ENCODE measurements around the gene ANXA1. TPM values are rescaled to one million over a fixed set of nuclear protein-coding genes. Genes with fewer than 3 reads are reported as not detected.

ANXA1 gene
- total RNA-seq, 1 experiment from 2014 or later: 72.0 TPM

- intact Hi-C loops (cut with micrococcal nuclease; ENCODE audit: unreplicated experiment): no loop called here
- POLR2A ChIA-PET: interaction anchor here (0.5 kb wide), 1 partner anchor 17 kb away, joined by 3 read pairs; no protein-coding TSS in a partner anchor
Observed at GRCh38 chr9:73137914-73138313, 13.8 kb upstream of the ANXA1 start.

GRCh38 chr9:73138516-73138915 is 13.1 kb upstream of the ANXA1 start:
- POLR2A ChIA-PET: no interaction called here
- Histone ChIP-seq H3K27ac (ENCODE audit: low read length) (no peak overlapping the region), H3K9me3 (ENCODE audit: control insufficient read depth, insufficient read depth, low read depth, low read length) (no peaks in the 10 kb centered on the region), H3K4me3 (ENCODE audit: low read depth in 2 of 2, low read length in 2 of 2) (no peak overlapping the region), H3K36me3 (ENCODE audit: control insufficient read depth, insufficient read depth, low read length) (no peaks in the 10 kb centered on the region), H3K27me3 (ENCODE audit: control insufficient read depth, insufficient read depth, low read length) (no peaks in the 10 kb centered on the region), H3K4me1 (ENCODE audit: control insufficient read depth, insufficient read depth, low read length) (peaks cover 12% of the 10 kb centered on the region)
- CTCF ChIA-PET: no interaction called here
- ATAC-seq: no peak
- TF ChIP-seq REST (IDR thresholded peaks at IDR 0.05; ENCODE audit: insufficient read depth in 1 of 2, low read depth in 2 of 2, low read length in 1 of 2): no peak
- no peak for TF ChIP-seq POLR2AphosphoS5 (IDR thresholded peaks at IDR 0.05; ENCODE audit: low read depth, low read length)
- no peak for TF ChIP-seq TCF7L2 (IDR thresholded peaks at IDR 0.05; ENCODE audit: low read depth, low read length)
- no peak for TF ChIP-seq CTCF (IDR thresholded peaks at IDR 0.05)
- no peak for TF ChIP-seq SIN3A (IDR thresholded peaks at IDR 0.05; ENCODE audit: borderline replicate concordance, insufficient read depth, low read depth, low read length)
- intact Hi-C loops (cut with micrococcal nuclease; ENCODE audit: unreplicated experiment) (no loop called here), in situ Hi-C loops (cut with HindIII; ENCODE audit: low pct_unique_long_range_greater_than_20kb, low sequenced_read_pairs) (no loop called here)
- no TSS peak for BruUV-seq (replicated peaks)
- DNase-seq (ENCODE audit: low read depth, low spot score): no peak

More at GRCh38 chr9:73137914-73138313, 13.8 kb upstream of the ANXA1 start:
- Histone ChIP-seq H3K27ac (ENCODE audit: low read length) (no peak overlapping the region), H3K4me1 (ENCODE audit: control insufficient read depth, insufficient read depth, low read length) (peaks cover 14% of the 10 kb centered on the region), H3K27me3 (ENCODE audit: control insufficient read depth, insufficient read depth, low read length) (no peaks in the 10 kb centered on the region), H3K36me3 (ENCODE audit: control insufficient read depth, insufficient read depth, low read length) (no peaks in the 10 kb centered on the region), H3K9me3 (ENCODE audit: control insufficient read depth, insufficient read depth, low read depth, low read length) (no peaks in the 10 kb centered on the region), H3K4me3 (ENCODE audit: low read depth in 2 of 2, low read length in 2 of 2) (no peak overlapping the region)
- DNase-seq (ENCODE audit: low read depth, low spot score) (no peak), ATAC-seq (no peak)
- BruUV-seq (replicated peaks): no TSS peak
- CTCF ChIA-PET: no interaction called here
- TF ChIP-seq SIN3A (IDR thresholded peaks at IDR 0.05; ENCODE audit: borderline replicate concordance, insufficient read depth, low read depth, low read length): no peak
- in situ Hi-C loops (cut with HindIII; ENCODE audit: low pct_unique_long_range_greater_than_20kb, low sequenced_read_pairs): no loop called here

- Histone ChIP-seq H3K4me1 (ENCODE audit: control insufficient read depth, insufficient read depth, low read length) (peaks cover 14% of the 10 kb centered on the region; the same call in 1 of the 2 replicates), H3K27me3 (ENCODE audit: control insufficient read depth, insufficient read depth, low read length) (no peaks in the 10 kb centered on the region), H3K9me3 (ENCODE audit: control insufficient read depth, insufficient read depth, low read depth, low read length) (no peaks in the 10 kb centered on the region), H3K36me3 (ENCODE audit: control insufficient read depth, insufficient read depth, low read length) (no peaks in the 10 kb centered on the region), H3K27ac (ENCODE audit: low read length) (no peak overlapping the region), H3K4me3 (ENCODE audit: low read depth in 2 of 2, low read length in 2 of 2) (no peak overlapping the region)
- BruUV-seq (replicated peaks): no TSS peak
- intact Hi-C loops (cut with micrococcal nuclease; ENCODE audit: unreplicated experiment): no loop called here
- ChIA-PET CTCF (no interaction called here), POLR2A (no interaction called here)
- DNase-seq (ENCODE audit: low read depth, low spot score) (no peak), ATAC-seq (no peak)
- in situ Hi-C loops (cut with HindIII; ENCODE audit: low pct_unique_long_range_greater_than_20kb, low sequenced_read_pairs): no loop called here
- TF ChIP-seq POLR2AphosphoS5 (IDR thresholded peaks at IDR 0.05; ENCODE audit: low read depth, low read length) (no peak), CTCF (IDR thresholded peaks at IDR 0.05) (no peak), SIN3A (IDR thresholded peaks at IDR 0.05; ENCODE audit: borderline replicate concordance, insufficient read depth, low read depth, low read length) (no peak), TCF7L2 (IDR thresholded peaks at IDR 0.05; ENCODE audit: low read depth, low read length) (no peak), REST (IDR thresholded peaks at IDR 0.05; ENCODE audit: insufficient read depth in 1 of 2, low read depth in 2 of 2, low read length in 1 of 2) (no peak)
Observed at GRCh38 chr9:73141282-73141681, 10.4 kb upstream of the ANXA1 start.

Measured in Panc1 (cell line).